Frontal cortex (tissue), 4 donors: ENCODE data around the gene ADGRV1. TPM values are rescaled to one million over a fixed set of nuclear protein-coding genes. Genes with fewer than 3 reads are reported as not detected.
"Not testable (repeated sequence)": the region's sequence is repeated elsewhere in the genome, so short reads cannot be mapped to it uniquely, and the experiment has no call there.

ENCODE experiments used
- DNase-seq, 2 donors: peaks; one replicate each; pipeline ENCODE4 v3.0.0; 2012; ENCODE audit warnings: low spot score in 2 of 2
- FAIRE-seq: peaks from 2 replicates; lab custom pipeline; 2012; peaks lifted over from hg19 to GRCh38; lab: Jason Lieb, UNC
- total RNA-seq: library from RNA; depleted of rRNA; stranded (reverse); fragments of >200 nt; gene quantifications from one replicate; pipeline ENCODE4 v1.2.3, GENCODE V29; 2014
- donor health status: control.
- donor health status: control.
- donor health status: control.

ADGRV1 gene
- total RNA-seq, 1 donor from 2014 or later: 98.6 TPM

- DNase-seq: no peak
- FAIRE-seq: no peak
Observed at GRCh38 chr5:90549729-90550275, 8.8 kb upstream of the ADGRV1 start.

GRCh38 chr5:90550963-90551362, 7.6 kb upstream of the ADGRV1 start:
- no peak for DNase-seq
- no peak for FAIRE-seq

- FAIRE-seq: peak; percentile 6
- DNase-seq: no peak
Observed at GRCh38 chr5:90551376-90551775, 7.2 kb upstream of the ADGRV1 start.

GRCh38 chr5:90553711-90554110, 4.9 kb upstream of the ADGRV1 start:
- DNase-seq (no peak), FAIRE-seq (no peak)

GRCh38 chr5:90554358-90555006, 4.1 kb upstream of the ADGRV1 start:
- FAIRE-seq: no peak
- no peak for DNase-seq

GRCh38 chr5:90555666-90556065, 2.9 kb upstream of the ADGRV1 start:
- FAIRE-seq (no peak), DNase-seq (no peak)

GRCh38 chr5:90557391-90557790, 1.2 kb upstream of the ADGRV1 start:
- no peak for DNase-seq
- no peak for FAIRE-seq

- no peak for FAIRE-seq
Observed at GRCh38 chr5:90557871-90558270, 726 bp upstream of the ADGRV1 start.

GRCh38 chr5:90560771-90561170, 2.2 kb downstream of the ADGRV1 start:
- no peak for DNase-seq
- FAIRE-seq: no peak

More at GRCh38 chr5:90557871-90558270, 726 bp upstream of the ADGRV1 start:
- DNase-seq: no peak

GRCh38 chr5:90561766-90562165, 3.2 kb downstream of the ADGRV1 start:
- DNase-seq (no peak), FAIRE-seq (no peak)

- FAIRE-seq (no peak), DNase-seq (no peak)
Observed at GRCh38 chr5:90562341-90562740, 3.7 kb downstream of the ADGRV1 start.

GRCh38 chr5:90563108-90563507, 4.5 kb downstream of the ADGRV1 start:
- DNase-seq: no peak

GRCh38 chr5:90565491-90565890, 6.9 kb downstream of the ADGRV1 start:
- FAIRE-seq (no peak), DNase-seq (no peak)

More at GRCh38 chr5:90563108-90563507, 4.5 kb downstream of the ADGRV1 start:
- no peak for FAIRE-seq

- FAIRE-seq (no peak), DNase-seq (no peak)
Observed at GRCh38 chr5:90569084-90569483, 10.5 kb downstream of the ADGRV1 start.

GRCh38 chr5:90570034-90570433, 11.4 kb downstream of the ADGRV1 start:
- no peak for DNase-seq
- FAIRE-seq: no peak

- FAIRE-seq: no peak
- no peak for DNase-seq
Observed at GRCh38 chr5:90571147-90571773, 12.7 kb downstream of the ADGRV1 start.

- no peak for DNase-seq
- no peak for FAIRE-seq
Observed at GRCh38 chr5:90575712-90576111, 17.1 kb downstream of the ADGRV1 start.

- not testable (repeated sequence) for FAIRE-seq, DNase-seq
Observed at GRCh38 chr5:90576566-90576965, 18.0 kb downstream of the ADGRV1 start.

GRCh38 chr5:90579905-90580304, 21.3 kb downstream of the ADGRV1 start:
- FAIRE-seq, DNase-seq: not testable (repeated sequence)

- FAIRE-seq (no peak), DNase-seq (no peak)
Observed at GRCh38 chr5:90581956-90582355, 23.4 kb downstream of the ADGRV1 start.

- FAIRE-seq (no peak), DNase-seq (no peak)
Observed at GRCh38 chr5:90585337-90585986, 26.9 kb downstream of the ADGRV1 start.
